ENCODE measurements around the gene CEP85L. TPM values are rescaled to one million over a fixed set of nuclear protein-coding genes. Genes with fewer than 3 reads are reported as not detected.

The CEP85L gene
- total and polyA plus RNA-seq, 10 of the 15 experiments (the other 5 are each of a cell fraction or from before 2014, with no cell fraction given): 1.8 to 10.9 (median 7.1) TPM

GRCh38 chr6:118597636-118598035 lies 53.8 kb downstream of the CEP85L start:
- H2AFZ ChIP-seq (ENCODE audit: control insufficient read depth, low read depth, low read length): no peak overlapping the region
- H3K27me3 ChIP-seq (replicated peaks in 1 of 2; ENCODE audit: control insufficient read depth in 2 of 2, insufficient read depth in 2 of 2, low read length in 1 of 2): no peaks in the 10 kb centered on the region
- no peak overlapping the region for H3K4me2 ChIP-seq (ENCODE audit: control insufficient read depth, insufficient read depth)
- ChIA-PET CTCF (interaction anchor here (0.8 to 1.7 kb wide), 4 partner anchors 8 to 32 kb away, joined by 3 to 5 read pairs (median 4); no protein-coding TSS in a partner anchor), POLR2A (interaction anchor here (0.5 kb wide), 1 partner anchor 40 kb away, joined by 3 read pairs; no protein-coding TSS in a partner anchor), SMC1A (ENCODE audit: uncharacterized antibody, unreplicated experiment) (interaction anchor here (0.9 kb wide), 1 partner anchor 21 kb away, joined by 3 read pairs; no protein-coding TSS in a partner anchor), RAD21 (ENCODE audit: unreplicated experiment) (interaction anchor here (1.0 kb wide), 1 partner anchor 42 kb away, joined by 3 read pairs; no protein-coding TSS in a partner anchor)
- intact Hi-C loops (cut with micrococcal nuclease; ENCODE audit: unreplicated experiment): no loop called here
- ATAC-seq (no peak), FAIRE-seq (no peak), DNase-seq (ENCODE audit: low read depth, low spot score) (no peak)
- no peak overlapping the region for H3K27ac ChIP-seq (ENCODE audit: control insufficient read depth, insufficient read depth)
- no peaks in the 10 kb centered on the region for H3K4me1 ChIP-seq (ENCODE audit: control insufficient read depth, insufficient read depth, low read length)
- H3K36me3 ChIP-seq (ENCODE audit: control insufficient read depth in 2 of 2, insufficient read depth in 2 of 2, low read length in 1 of 2): no peaks in the 10 kb centered on the region
- in situ Hi-C loops (cut with MboI): no loop called here
- no peaks in the 10 kb centered on the region for H4K20me1 ChIP-seq (ENCODE audit: control insufficient read depth, insufficient read depth)
- TF ChIP-seq, protein P1, sequence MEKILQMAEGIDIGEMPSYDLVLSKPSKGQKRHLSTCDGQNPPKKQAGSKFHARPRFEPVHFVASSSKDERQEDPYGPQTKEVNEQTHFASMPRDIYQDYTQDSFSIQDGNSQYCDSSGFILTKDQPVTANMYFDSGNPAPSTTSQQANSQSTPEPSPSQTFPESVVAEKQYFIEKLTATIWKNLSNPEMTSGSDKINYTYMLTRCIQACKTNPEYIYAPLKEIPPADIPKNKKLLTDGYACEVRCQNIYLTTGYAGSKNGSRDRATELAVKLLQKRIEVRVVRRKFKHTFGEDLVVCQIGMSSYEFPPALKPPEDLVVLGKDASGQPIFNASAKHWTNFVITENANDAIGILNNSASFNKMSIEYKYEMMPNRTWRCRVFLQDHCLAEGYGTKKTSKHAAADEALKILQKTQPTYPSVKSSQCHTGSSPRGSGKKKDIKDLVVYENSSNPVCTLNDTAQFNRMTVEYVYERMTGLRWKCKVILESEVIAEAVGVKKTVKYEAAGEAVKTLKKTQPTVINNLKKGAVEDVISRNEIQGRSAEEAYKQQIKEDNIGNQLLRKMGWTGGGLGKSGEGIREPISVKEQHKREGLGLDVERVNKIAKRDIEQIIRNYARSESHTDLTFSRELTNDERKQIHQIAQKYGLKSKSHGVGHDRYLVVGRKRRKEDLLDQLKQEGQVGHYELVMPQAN (conservative IDR thresholded peaks at IDR 0.05): no peak
- TF ChIP-seq SMAD1 (IDR thresholded peaks at IDR 0.05; ENCODE audit: low read depth, partially characterized antibody): no peak
- TF ChIP-seq, protein P2, sequence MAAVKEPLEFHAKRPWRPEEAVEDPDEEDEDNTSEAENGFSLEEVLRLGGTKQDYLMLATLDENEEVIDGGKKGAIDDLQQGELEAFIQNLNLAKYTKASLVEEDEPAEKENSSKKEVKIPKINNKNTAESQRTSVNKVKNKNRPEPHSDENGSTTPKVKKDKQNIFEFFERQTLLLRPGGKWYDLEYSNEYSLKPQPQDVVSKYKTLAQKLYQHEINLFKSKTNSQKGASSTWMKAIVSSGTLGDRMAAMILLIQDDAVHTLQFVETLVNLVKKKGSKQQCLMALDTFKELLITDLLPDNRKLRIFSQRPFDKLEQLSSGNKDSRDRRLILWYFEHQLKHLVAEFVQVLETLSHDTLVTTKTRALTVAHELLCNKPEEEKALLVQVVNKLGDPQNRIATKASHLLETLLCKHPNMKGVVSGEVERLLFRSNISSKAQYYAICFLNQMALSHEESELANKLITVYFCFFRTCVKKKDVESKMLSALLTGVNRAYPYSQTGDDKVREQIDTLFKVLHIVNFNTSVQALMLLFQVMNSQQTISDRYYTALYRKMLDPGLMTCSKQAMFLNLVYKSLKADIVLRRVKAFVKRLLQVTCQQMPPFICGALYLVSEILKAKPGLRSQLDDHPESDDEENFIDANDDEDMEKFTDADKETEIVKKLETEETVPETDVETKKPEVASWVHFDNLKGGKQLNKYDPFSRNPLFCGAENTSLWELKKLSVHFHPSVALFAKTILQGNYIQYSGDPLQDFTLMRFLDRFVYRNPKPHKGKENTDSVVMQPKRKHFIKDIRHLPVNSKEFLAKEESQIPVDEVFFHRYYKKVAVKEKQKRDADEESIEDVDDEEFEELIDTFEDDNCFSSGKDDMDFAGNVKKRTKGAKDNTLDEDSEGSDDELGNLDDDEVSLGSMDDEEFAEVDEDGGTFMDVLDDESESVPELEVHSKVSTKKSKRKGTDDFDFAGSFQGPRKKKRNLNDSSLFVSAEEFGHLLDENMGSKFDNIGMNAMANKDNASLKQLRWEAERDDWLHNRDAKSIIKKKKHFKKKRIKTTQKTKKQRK (IDR thresholded peaks at IDR 0.05; ENCODE audit: low read depth, low read length): no peak
- TF ChIP-seq IRF5 (IDR thresholded peaks at IDR 0.05; ENCODE audit: borderline replicate concordance): no peak
- TF ChIP-seq SREBF2 (IDR thresholded peaks at IDR 0.05; ENCODE audit: low read length): no peak
- TF ChIP-seq KDM1A (IDR thresholded peaks at IDR 0.05; ENCODE audit: borderline replicate concordance): no peak
- H3K9me3 ChIP-seq (replicated peaks; ENCODE audit: control insufficient read depth, insufficient read depth, low read length): no peaks in the 10 kb centered on the region; the same call in 1 of the 3 replicates
- H3K79me2 ChIP-seq (ENCODE audit: control insufficient read depth, insufficient read depth, low read length): no peaks in the 10 kb centered on the region
- BruUV-seq (replicated peaks): no TSS peak
- 95% methylated on average over 3 of the region's 3 CpGs for WGBS (ENCODE audit: insufficient coverage, insufficient replicate concordance, low lambda C conversion rate, missing lambda C conversion rate)
- no peak overlapping the region for H3K4me3 ChIP-seq
- H3K9ac ChIP-seq (ENCODE audit: control insufficient read depth, insufficient read depth, low read length): no peak overlapping the region

Measured in GM12878 (cell line).